ENCODE results near the gene PPCDC.
"Not testable (repeated sequence)": the region's sequence is repeated elsewhere in the genome, so short reads cannot be mapped to it uniquely, and the experiment has no call there.

PPCDC gene

GRCh38 chr15:75070674-75071073, 47.3 kb downstream of the PPCDC start:
- no peak for DNase-seq

GRCh38 chr15:75073197-75073596, 49.8 kb downstream of the PPCDC start:
- no peak for DNase-seq

GRCh38 chr15:75076277-75076676, 52.9 kb downstream of the PPCDC start:
- DNase-seq = no peak

- not testable (repeated sequence) for DNase-seq
These were observed 54.2 kb downstream of the PPCDC start for GRCh38 chr15:75077551-75077961.

- no peak for DNase-seq
These were observed 57.8 kb downstream of the PPCDC start for GRCh38 chr15:75081150-75081549.

GRCh38 chr15:75082689-75083088, 59.3 kb downstream of the PPCDC start:
- DNase-seq = no peak

- DNase-seq = not testable (repeated sequence)
These were observed 62.3 kb downstream of the PPCDC start for GRCh38 chr15:75085708-75086107.

GRCh38 chr15:75089456-75090387, 66.3 kb downstream of the PPCDC start:
- no peak for DNase-seq

GRCh38 chr15:75090388-75090734, 67.0 kb downstream of the PPCDC start:
- DNase-seq = no peak

- no peak for DNase-seq
These were observed 68.4 kb downstream of the PPCDC start for GRCh38 chr15:75091814-75092213.

- not testable (repeated sequence) for DNase-seq
These were observed 71.6 kb downstream of the PPCDC start for GRCh38 chr15:75094961-75095478.

GRCh38 chr15:75095594-75095993, 72.2 kb downstream of the PPCDC start:
- no peak for DNase-seq

- DNase-seq = no peak
These were observed 74.5 kb downstream of the PPCDC start for GRCh38 chr15:75097939-75098338.

- DNase-seq = no peak
These were observed 75.0 kb downstream of the PPCDC start for GRCh38 chr15:75098404-75098803.
